PC-9 (cell line): ENCODE results near the gene UBA3. TPM values are rescaled to one million over a fixed set of nuclear protein-coding genes. Genes with fewer than 3 reads are reported as not detected.

ENCODE experiments used
- BruUV-seq: library from RNA; stranded (reverse); fragments of 400-500 nt; replicated peaks from 2 replicates; lab custom pipeline; 2021; lab: Mats Ljungman, UMichigan
- CTCF ChIA-PET: fragments of 300-600 bp; sonication (Branson Sonifier 250); formaldehyde crosslinking; loops from one replicate; lab custom pipeline; 2022; ENCODE audit warnings: antibody characterized with exemption; lab: Charles Lee
- POLR2A ChIA-PET: fragments of 300-600 bp; sonication (Branson Sonifier 250); formaldehyde crosslinking; loops from one replicate; lab custom pipeline; 2022; ENCODE audit warnings: antibody characterized with exemption; ENCODE audit not compliant: unreplicated experiment; lab: Charles Lee
- DNase-seq, 2 experiments: peaks; one replicate each; pipeline versions ENCODE4 v3.0.0 to v3.0.0-alpha.2; 2015 to 2022; ENCODE audit warnings: mixed read lengths in 1 of 2
- H2AFZ ChIP-seq: fragments of 200-600 bp; sonication (generic); 2 replicates; pipeline ENCODE4 v1.8.1; 2017; ENCODE audit warnings: antibody characterized with exemption
- H3F3A ChIP-seq: fragments of 200-600 bp; sonication (generic); 2 replicates; pipeline ENCODE4 v1.8.1; 2017; ENCODE audit warnings: antibody characterized with exemption, mild to moderate bottlenecking, low read depth; ENCODE audit not compliant: insufficient read depth
- H3K27ac ChIP-seq: fragments of 200-600 bp; sonication (generic); 2 replicates; pipeline ENCODE4 v1.6.1; 2016; ENCODE audit warnings: mixed run types
- H3K27me3 ChIP-seq: fragments of 200-600 bp; sonication (generic); 2 replicates; pipeline ENCODE4 v1.6.1; 2016; ENCODE audit warnings: low read depth, mixed run types; ENCODE audit not compliant: insufficient read depth
- H3K36me3 ChIP-seq: fragments of 200-600 bp; sonication (generic); 2 replicates; pipeline ENCODE4 v1.6.1; 2016; ENCODE audit warnings: low read depth, mixed run types
- H3K4me1 ChIP-seq: fragments of 200-600 bp; sonication (generic); replicated peaks from 2 replicates; pipeline ENCODE4 v1.6.1; 2016; ENCODE audit warnings: mixed run types; ENCODE audit not compliant: insufficient read depth
- H3K4me2 ChIP-seq: fragments of 200-600 bp; sonication (generic); 2 replicates; pipeline ENCODE4 v1.6.1; 2017; ENCODE audit warnings: mixed run types
- H3K4me3 ChIP-seq: fragments of 200-600 bp; sonication (generic); 2 replicates; pipeline ENCODE4 v1.6.1; 2016; ENCODE audit warnings: mixed run types
- H3K79me2 ChIP-seq: fragments of 200-600 bp; sonication (generic); 2 replicates; pipeline ENCODE4 v1.6.1; 2017; ENCODE audit warnings: low read depth, mixed run types
- H3K9me2 ChIP-seq: fragments of 200-600 bp; sonication (generic); 2 replicates; pipeline ENCODE4 v1.8.1; 2017; ENCODE audit warnings: mild to moderate bottlenecking; ENCODE audit not compliant: insufficient read depth
- H3K9me3 ChIP-seq: fragments of 200-600 bp; sonication (generic); 2 replicates; pipeline ENCODE4 v1.8.1; 2016; ENCODE audit warnings: low read depth; ENCODE audit not compliant: insufficient read depth
- H4K20me1 ChIP-seq: fragments of 200-600 bp; sonication (generic); 2 replicates; pipeline ENCODE4 v1.8.1; 2017; ENCODE audit not compliant: insufficient read depth
- CTCF ChIP-seq: fragments of 200-600 bp; sonication (generic); conservative IDR thresholded peaks from 2 replicates; pipeline ENCODE4 v1.6.1; 2017; ENCODE audit warnings: mixed run types, antibody characterized with exemption, mild to moderate bottlenecking, moderate library complexity
- EZH2 ChIP-seq: fragments of 200-600 bp; sonication (generic); IDR thresholded peaks from 2 replicates; pipeline ENCODE4 v1.8.0; 2017; ENCODE audit warnings: antibody characterized with exemption, low read depth
- intact Hi-C: fragments of 100-400 bp; cut with micrococcal nuclease; formaldehyde crosslinking; loops from one replicate; pipeline ENCODE4 v1.10.0; 2022; ENCODE audit not compliant: unreplicated experiment
- total RNA-seq: library from RNA; stranded (reverse); gene quantifications from 2 replicates; pipeline ENCODE4 v1.2.3, GENCODE V29; 2021

UBA3 gene
- total RNA-seq, 1 experiment from 2014 or later: 88.8 TPM

- Histone ChIP-seq H3K9me3 (no peaks in the 10 kb centered on the region), H3K36me3 (no peaks in the 10 kb centered on the region), H2AFZ (peak overlapping the region; percentile 95), H3K4me2 (peak overlapping the region; percentile 88), H3K79me2 (no peaks in the 10 kb centered on the region), H3K9me2 (no peaks in the 10 kb centered on the region), H3F3A (no peaks in the 10 kb centered on the region), H3K4me1 (peaks cover 11% of the 10 kb centered on the region; the same call in 1 of the 2 replicates), H3K27me3 (no peaks in the 10 kb centered on the region), H3K4me3 (peak overlapping the region; percentile 71), H4K20me1 (no peaks in the 10 kb centered on the region), H3K27ac (0 out of 2 replicates have a peak overlapping the region, but pooled peaks have one; percentile 26)
- CTCF ChIA-PET: interaction anchor here (0.6 kb wide), 1 partner anchor 13 kb away, joined by 5 read pairs; no protein-coding TSS in a partner anchor
- TF ChIP-seq CTCF (no peak), EZH2 (no peak)
- DNase-seq: no peak
- intact Hi-C loops: loop anchor here (10.0 kb wide), 1 partner anchor 851 kb away; no protein-coding TSS in a partner anchor
- POLR2A ChIA-PET: interaction anchor here (0.7 kb wide), 1 partner anchor 804 kb away, joined by 3 read pairs; no protein-coding TSS in a partner anchor
- TSS peak; percentile 62 for BruUV-seq
Measured at GRCh38 chr3:69014022-69014580, 66.1 kb downstream of the UBA3 start.

- CTCF ChIA-PET: interaction anchor here (0.6 kb wide), 1 partner anchor 13 kb away, joined by 5 read pairs; no protein-coding TSS in a partner anchor
Measured at GRCh38 chr3:69013253-69014021, 66.7 kb downstream of the UBA3 start, which contains the start of gene EOGT. TSS of gene EOGT (minus strand) at chr3:69013684. CDS start at chr3:69009846, 3,838 bp downstream.

More at GRCh38 chr3:69013253-69014021, 66.7 kb downstream of the UBA3 start, which contains the start of gene EOGT:
- peak within 1 kb of the TSS; percentile 95 for H2AFZ ChIP-seq
- H3K9me2 ChIP-seq: no peaks in the 10 kb centered on the region
- POLR2A ChIA-PET: no interaction called here
- H3K4me2 ChIP-seq: peak within 1 kb of the TSS; percentile 88
- DNase-seq: peak; percentile 51 to 87
- no peaks in the 10 kb centered on the region for H3K9me3 ChIP-seq
- TF ChIP-seq EZH2: no peak
- TF ChIP-seq CTCF: peak; percentile 54; the same call in 1 of the 2 replicates
- H3K4me1 ChIP-seq: peaks cover 11% of the 10 kb centered on the region; the same call in 1 of the 2 replicates
- BruUV-seq: no TSS peak
- intact Hi-C loops: loop anchor here (10.0 kb wide), 1 partner anchor 851 kb away; no protein-coding TSS in a partner anchor
- no peaks in the 10 kb centered on the region for H4K20me1 ChIP-seq
- 0 out of 2 replicates have a peak within 1 kb of the TSS, but pooled peaks have one; percentile 26 for H3K27ac ChIP-seq
- H3K27me3 ChIP-seq: no peaks in the 10 kb centered on the region
- H3K4me3 ChIP-seq: peak within 1 kb of the TSS; percentile 71
- no peaks in the 10 kb centered on the region for H3F3A ChIP-seq
- no peaks in the 10 kb centered on the region for H3K36me3 ChIP-seq
- no peaks in the 10 kb centered on the region for H3K79me2 ChIP-seq
